GM18868 (cell line): ENCODE data around the gene SRCIN1.

Experiments used
- ATAC-seq: cut with Tn5 transposase; IDR thresholded peaks from one replicate; pipeline ENCODE4 v1.9.1; 2021; ENCODE audit warnings: mild to moderate bottlenecking, moderate library complexity; ENCODE audit not compliant: unreplicated experiment

SRCIN1 gene

DNA sequence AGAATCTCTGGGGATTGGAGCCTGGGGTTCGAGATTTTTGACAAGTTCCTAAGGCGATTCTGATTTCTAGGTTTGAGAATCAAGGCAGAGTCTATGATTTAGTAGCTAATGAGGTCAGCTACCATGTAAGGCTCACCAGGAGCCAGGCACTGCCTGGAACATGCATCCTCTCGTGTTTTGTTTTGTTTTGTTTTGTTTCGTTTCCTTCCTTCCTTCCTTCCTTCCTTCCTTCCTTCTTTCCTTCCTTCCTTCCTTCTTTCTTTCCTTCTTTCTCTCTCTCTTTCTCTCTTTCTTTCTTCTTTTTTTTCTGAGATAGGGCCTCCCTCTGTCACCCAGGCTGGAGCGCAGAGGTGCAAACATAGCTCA, 39.1 kb downstream of the SRCIN1 start:
- ATAC-seq: no peak

DNA sequence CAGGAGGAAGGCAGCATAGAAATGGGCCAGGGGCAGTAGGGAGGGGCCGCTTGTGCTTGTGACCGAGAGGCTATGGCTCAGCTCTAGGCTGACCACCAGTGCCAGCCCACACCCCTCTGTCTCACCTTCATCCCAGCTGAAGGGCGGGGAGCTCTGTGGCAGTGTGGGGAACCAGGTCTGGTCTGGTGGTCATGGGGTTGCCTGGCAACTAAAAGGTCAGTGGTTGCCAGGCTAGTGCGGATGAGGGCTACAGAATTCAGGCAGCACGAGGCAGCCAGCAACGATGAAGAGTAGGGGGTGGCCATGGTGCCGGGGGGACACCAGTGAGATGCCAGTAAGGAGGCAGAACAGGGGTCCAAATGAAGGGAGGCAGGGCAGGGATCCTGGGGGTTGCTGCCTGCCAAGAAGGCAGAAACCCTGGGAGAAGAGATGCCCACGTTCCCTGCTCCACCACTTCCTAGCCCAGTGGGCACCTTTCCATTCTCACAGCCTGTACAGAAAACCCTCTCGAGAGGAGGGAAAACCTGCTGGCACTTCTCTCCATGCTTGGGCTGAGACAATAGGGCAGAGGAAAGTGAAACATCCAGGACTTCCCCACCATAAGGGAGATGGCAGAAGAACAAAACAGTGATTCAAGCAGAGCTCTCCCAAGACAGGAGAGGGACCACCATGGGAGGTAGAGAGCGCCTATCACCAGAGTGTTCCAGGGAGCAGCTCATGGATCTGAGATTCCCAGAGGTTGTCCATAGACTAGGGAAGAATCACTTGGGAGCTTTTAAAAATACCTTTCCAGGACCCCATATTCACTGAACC, 39.7 kb downstream of the SRCIN1 start:
- ATAC-seq: no peak

DNA sequence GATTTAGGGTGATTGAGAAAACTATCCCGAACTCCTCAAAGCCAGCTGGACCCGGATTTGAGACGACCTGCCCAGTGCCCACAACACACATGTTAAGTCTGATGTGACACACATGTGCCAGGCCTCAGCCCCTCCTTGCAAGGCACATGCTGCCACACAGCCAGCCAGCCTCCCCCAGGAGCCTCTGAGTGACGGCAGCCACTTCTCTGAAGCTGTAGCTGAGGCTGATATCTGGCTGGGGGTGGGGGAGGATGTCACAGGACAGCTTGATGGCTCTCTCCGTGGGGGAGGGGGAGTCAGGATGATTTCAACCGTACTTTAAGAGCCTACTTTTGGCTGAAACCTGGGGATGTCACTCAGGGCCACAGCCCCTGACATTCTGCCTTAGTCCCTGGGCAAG, 40.9 kb downstream of the SRCIN1 start:
- ATAC-seq: no peak

DNA sequence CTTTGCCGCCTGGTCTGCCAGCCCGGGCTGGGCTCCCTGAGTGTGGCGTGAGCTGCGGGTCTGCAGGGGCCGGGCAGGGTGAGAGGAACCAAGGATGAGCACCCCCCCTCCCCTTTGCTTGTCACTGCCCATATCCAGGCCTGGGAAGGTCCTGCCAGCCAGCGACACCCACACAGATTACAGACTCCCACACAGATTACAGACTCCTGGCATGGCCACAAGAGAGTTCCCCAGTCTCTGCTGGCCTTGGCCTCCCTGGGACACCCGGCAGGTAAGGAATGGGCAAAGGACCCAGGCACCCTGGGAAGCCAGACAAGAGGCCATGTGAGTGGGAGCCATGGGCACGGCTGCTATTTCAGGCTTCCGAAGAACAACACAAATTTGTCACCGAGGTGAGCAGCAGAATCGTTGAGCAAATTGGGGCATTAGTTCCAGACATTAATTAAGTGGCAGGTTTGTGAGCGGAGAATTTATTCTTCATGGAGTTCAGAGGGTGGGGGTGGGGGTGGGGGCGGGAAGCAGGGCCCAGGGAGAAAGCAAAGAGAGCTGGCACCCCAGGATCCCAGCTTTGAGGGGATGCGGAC, 41.4 kb downstream of the SRCIN1 start:
- no peak for ATAC-seq

DNA sequence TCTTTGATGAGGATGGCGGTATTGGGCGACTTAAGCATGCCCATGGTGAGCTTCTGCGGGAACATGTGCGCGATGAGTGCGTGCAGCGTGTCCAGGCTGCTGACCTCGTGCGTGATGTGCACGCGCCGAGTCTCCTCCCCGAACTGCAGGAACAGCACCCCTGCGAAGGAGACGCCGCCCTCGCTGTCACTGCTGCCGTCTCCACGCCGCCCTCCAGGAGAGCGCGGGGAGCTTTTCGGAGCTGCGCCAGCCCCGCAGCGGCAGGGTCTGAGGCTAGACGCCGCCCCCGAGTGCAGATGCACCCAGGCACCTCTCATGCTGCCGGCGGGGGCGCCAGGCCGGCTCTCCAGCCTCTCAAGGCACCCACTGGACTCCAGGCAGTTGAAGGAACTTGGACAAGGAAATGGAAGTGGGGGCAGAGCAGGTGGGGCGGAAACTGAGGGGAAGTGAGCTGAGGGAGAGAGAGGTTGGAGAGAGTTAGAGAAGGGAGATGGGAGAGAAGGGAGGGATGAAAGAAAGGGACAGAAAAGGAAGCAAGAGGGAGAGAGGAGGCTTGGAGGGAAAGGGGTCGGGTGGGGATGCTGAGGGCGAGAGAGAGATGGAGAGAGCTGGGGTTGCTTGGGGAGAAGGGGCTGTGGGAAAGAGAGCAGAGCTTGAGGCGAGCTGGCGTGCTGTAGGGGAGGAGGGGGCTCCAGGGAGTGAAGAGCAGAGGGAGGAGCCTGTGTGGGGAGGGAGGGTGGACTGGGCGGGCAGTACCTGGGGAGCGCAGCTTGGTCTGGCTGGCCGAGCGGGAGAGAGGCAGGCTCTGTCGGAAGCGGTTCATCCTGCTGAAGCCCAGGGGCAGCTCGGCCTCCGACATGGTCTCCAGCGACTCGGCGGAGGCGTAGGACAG, 42.1 kb downstream of the SRCIN1 start:
- no peak for ATAC-seq

DNA sequence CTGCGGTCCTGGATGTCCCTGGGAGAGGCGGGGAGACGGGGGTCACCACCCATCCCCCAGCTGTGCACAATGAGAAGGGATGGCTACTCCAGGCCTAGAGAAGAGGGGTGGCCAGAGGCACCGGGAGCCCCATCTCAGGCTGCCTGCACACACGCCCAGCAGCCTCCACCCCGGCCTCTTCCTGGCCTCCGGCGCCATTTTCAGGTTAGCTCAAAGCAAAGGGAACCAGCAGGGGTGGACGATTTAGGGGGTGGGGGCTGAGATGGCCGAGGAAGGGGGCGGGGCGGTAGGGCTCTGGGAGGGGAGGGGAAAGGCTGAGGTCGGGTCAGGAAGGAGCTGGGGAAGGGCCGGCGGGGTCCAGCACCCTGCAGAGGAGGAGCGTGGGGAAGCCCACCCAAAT, 42.8 kb downstream of the SRCIN1 start:
- ATAC-seq: no peak

DNA sequence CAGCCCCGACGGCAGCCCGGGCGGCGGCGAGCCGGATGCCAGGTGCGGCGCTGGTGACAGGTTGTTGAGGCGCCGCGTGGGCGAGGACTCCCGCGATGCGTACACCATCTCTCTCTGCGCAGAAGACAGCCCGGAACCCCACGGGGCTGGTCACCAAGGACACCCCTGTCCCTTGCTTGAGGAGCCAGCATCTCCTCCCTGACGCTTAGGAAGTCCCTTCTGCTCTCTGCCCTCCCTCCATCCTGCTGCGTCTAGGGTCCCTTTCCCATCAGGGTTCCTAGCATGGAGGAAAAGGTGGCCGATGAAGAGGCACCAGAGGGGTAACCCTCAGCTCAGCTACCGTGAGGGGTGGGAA, 43.6 kb downstream of the SRCIN1 start:
- ATAC-seq: no peak

DNA sequence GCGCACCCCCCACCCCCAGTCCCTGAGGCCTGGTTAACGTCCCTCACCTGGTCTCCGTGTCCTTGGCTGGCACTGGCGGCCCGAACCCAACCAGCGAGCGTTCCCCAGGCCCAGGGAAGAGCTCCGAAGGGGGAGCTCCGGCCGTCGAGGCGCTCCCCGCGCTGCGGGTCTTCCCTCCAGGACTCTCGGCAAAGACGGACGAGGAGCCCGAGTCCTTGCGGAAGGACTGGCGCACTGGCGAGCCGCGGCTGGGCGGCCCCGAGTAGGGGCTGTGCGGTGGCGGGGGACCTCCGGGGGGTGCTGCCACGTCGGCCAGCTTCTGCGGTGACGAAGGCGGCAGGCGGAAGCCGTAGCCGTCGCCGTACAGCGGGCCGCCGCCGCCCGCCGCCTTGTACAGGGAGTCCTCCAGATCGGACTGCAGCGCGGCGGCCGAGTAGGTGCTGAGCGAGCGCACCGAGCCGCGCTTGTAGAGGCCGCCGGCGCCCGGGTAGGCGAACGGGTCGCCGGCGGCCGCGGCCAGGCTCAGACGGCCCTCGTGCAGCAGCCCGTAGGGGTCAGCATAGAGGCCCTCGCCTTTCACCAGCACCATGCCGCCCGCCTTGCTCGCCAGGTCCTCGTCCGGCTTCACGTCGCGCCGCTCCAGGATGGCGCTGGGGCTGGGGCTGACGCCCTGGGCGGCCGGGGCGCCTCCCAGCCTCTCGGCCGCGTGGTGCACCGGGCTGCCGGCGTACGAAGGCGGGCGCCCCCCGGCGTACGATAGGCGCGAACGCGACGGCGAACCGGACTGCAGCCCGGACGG, 44.1 kb downstream of the SRCIN1 start:
- ATAC-seq: no peak

DNA sequence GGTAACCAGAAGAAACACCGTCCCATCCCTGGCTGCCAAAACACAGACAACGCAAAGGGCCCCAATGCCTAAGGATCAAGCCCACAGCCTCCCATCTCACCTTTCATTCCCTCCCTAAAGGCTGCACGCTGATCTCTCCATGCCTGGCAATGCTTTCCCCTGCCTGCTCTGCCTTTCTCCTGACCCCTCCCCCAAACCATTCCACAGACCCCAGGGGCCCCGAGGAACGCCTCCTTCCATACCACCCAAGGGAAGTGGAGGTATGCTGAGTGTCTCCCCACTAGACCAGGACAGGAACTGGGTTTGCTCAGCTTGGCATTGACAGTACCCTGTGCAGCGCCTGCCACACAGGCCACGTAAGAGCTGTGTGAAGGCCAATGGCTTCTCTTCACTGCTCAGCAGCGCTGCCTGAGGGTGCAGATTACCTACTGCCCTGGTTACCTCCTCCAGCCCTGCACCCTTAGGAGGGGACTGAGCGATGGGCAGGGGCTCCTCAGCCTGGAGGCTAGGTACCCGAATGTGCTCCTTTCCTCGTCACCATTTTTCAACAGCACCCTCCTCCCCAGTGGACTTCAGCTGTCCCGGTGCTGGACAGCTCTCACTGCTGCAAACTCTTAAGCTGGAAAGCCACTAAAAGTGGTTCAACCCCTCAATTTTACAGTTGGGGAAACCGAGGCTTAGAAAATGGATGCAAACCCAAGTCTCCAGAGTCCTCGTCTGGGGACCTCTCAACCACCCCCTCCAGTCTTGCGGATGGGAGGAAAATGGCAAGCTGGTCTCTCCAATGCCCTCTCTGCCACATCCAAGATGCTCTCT, 45.0 kb downstream of the SRCIN1 start:
- ATAC-seq: no peak

DNA sequence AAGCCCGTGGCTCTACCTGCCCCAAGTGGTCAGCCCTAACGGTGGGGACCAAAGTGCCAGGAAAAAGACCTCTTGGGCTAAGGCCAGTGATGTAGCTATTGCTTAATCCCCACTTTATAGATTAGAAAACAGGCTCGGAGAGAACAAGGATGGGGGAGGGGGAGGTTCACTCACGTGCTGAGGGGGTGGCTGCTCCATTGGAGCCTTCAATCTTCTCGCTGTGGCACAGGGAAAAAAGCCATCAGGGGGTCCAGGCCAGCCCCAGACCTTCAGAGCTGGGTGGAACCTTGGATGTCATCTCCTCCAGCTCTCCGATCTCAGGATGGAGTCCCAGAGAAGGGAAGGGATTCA, 45.9 kb downstream of the SRCIN1 start:
- no peak for ATAC-seq

DNA sequence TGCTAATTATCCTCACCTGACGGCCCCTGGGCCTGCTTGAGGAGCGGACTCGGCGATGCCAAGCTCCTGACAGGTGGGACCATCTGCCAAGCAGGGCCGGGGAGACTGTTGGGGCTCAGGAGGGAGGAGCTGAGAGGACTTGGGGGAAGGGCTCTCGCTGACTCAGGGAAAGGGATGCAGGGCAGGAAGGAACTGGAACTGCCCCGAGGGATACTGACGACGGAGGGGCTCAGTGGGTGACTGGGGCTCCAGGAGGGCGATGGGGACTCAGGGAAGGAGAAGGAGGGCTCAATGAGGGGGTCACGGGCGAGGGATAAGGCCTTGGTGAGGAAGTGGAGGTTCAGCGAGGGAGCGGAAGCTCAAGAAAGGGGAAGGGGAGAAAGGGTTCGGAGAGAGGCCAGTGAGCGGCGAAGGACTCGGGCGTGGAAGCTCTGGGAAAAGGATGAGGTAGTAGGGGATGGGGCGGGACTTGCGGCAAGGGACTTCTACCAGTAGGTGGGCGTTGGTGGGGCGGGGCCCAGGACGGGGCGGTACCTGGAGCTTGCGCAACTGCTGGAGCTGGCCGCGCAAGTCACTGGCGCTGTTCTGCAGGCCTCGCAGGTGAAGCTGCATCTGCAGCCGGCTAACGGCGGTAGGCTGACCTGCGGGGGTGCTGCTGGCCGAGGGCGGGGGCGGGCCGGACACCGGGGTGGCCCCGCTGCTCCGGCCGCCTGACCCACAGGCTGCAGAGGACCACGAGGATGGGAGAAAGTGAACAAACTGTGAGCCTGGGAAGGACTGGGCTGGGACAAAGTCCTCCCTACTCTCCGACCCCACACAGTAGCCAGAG, 46.5 kb downstream of the SRCIN1 start:
- peak; percentile 67 for ATAC-seq

DNA sequence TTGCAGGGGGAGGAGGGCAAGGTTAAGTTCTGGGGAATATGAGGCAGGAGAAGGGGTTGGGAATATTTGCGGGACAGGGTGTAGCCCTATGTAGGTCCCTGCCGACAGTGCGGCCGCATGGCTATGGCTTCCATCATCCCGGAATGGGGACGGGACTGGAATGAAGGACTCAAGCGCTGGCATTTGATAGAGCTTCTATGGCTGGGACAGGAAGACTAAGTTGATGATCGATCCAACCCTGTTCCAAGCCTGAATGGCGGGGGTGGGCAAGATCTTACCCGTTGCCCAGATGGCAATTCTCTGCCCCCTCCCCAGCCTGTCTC, 47.1 kb downstream of the SRCIN1 start:
- ATAC-seq: no peak

DNA sequence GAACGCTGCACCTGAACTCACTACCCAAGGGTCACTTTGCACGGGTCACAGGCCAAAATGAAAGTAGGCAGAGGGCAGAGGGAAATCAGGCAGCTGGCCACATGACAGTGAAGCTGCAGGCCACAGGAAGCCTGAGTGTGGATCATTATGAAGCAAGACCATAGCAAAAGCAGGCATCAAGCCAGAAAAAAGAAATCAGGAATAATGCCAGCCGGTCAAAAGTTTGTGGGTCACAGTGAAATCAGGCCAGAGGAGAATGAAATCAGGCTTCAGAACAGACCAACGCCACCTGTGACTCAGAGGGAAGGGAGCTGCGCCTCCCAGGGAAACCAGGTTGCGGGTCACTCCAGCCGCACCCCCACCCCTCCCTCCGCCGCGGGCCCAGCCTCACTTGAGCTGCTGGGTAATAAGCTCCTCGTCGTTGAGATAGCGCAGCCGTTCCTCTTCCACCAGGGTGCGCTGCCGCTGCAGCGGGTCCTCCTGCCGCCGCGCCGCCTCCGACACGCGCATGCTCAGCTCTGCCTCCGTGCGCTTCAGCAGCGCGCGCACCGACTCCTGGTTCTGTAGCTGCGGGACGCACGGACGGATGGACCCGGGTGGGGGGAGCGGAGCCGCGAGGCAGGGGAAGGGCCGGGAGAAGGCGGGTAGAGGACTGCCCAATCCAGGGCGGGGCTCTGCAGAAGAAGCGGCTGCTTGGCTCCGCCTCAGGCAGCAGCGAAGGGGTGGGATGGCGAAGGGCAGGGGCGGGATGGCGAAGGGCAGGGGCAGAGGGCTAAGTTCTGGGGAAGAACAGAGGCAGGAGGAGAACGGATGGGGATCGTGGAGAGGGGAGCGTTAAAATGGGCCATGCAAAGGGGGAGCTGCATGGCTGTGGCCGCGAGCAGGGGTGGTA, 47.7 kb downstream of the SRCIN1 start:
- peak; percentile 71 for ATAC-seq

DNA sequence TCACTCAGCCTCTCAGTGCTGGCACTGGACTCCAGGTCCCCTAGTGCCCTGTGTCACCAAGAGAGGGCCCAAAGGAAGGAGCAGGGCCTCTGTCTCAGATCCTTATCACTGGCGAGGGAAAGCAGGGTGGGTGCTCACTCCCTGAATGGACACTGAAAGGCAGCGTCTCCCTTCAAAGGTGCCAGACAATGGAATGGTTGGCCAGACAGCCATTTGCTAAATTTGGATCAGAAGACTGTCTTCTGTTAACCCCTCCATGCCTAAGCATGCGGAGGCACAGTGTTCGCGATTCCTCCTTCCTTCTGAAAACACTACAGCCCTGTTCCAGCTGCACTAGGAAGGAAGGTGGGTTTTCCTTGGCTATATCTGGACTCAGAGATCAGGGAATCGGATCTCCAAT, 48.4 kb downstream of the SRCIN1 start:
- ATAC-seq: no peak

DNA sequence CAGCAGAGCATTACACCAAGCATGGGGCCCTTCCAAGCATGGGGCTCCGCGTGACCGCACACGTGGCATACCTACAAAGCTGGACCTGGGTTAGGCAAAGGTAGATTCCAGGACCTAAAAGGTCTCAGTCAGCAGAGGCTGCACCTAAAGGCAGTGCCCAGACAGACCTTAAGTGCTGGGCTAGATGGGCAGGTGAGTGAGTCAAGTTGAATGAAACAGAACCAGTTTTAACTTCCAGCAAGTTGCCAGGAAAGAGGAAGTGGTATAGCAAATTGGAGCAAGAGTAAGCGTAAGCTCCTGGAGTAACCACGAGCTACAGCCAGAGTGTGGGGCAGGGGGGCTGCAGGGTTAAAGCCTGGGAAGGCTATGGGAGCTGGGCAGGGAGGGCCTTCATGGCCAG, 49.5 kb downstream of the SRCIN1 start:
- no peak for ATAC-seq

DNA sequence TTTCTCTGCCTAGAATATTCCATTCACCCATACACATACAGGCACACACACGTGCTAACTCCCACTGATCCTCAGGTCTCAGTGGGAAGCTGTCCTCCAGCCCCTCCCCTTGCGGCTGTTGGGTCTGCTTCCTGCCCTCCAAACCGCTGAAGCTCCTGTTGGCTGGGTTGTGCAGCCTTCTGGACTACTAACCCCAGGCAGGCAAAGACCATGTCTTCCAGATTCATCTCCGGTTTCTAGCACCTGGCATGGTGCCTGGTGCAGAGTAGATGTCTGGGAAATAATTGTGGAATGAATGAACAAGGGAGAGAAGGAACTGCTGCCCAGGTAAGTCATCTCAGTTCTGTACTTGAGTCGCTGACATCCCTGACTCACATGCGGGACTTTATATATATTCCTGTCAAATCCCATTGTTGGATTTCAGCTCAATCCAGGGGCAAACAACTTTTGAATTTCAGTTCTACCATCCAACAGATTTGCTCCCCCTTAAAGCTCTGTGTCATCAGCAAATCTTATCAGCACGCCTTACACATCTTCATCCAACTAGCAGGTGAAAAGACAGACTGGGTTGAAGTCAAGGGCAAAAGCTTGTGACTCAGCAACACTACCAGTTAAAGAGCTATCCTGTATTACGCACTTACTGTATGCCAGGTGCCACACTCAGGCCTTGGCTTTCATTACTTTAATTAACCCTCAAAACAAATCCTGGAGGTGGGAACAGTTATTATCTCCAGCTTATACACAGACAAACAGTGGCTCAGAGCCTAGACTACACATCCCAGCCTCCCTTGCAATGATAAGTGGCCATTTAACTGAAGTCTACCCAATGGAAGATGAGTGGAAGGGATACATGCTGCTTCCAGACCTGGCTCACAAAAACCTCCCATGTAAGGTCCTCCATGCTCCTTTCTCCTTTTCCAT, 51.1 kb downstream of the SRCIN1 start:
- no peak for ATAC-seq

DNA sequence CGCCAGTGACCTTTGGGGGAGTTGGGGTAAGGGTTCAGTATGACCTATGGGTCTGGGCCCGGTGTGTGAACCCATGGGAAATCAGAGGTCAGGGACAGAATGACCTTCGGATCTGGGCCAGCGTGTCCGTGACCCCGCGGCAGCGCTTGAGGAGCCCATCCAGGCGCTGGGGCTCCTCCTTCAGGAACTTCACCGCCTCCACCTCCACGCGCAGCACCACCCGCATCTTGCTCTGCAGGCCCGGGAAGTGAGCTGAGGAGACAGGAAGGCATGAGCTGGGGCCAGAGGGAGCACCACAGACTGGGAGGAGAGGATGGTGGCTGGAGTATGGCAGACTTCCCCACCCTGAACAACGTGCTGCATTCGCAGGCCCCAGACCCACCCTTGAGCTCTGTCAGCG, 53.4 kb downstream of the SRCIN1 start:
- ATAC-seq: no peak

DNA sequence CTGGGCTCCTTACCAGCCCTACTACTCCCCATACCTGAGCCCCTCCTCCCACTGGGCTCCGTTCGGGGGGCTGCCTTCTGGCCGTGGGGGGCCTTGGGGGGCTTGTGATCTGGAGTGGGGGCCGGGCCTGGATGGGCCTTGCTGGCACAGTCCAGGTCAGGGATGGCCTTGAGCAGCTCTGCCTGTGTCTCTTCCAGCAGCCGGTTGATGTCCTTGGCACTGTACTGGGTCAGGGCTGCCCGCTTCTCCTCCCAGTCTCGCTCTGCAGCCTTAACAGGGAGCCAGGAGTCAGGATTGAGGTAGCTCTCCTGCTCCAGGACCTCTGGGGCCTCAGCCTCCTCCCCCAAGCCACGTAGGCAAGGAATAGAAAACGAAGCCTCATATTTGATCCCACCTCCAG, 54.6 kb downstream of the SRCIN1 start:
- no peak for ATAC-seq
